H1 (cell line): ENCODE measurements around the gene KIF4A. TPM values are rescaled to one million over a fixed set of nuclear protein-coding genes. Genes with fewer than 3 reads are reported as not detected.

ENCODE experiments used
- CTCF ChIA-PET: fragments of 300-600 bp; sonication (Branson Sonifier 250); formaldehyde crosslinking; loops from one replicate; lab custom pipeline; 2021; ENCODE audit not compliant: partially characterized antibody; lab: Charles Lee
- POLR2A ChIA-PET: fragments of 300-600 bp; sonication (Branson Sonifier 250); formaldehyde crosslinking; loops from one replicate; lab custom pipeline; 2021; ENCODE audit warnings: inconsistent platforms; ENCODE audit not compliant: partially characterized antibody; lab: Charles Lee
- DNase-seq, 2 experiments: peaks; one replicate each; pipeline versions ENCODE4 v3.0.0 to v3.0.0-alpha.2; 2010 to 2022; ENCODE audit warnings: low spot score in 2 of 2, low read depth in 1 of 2, mixed read lengths in 1 of 2
- FAIRE-seq: peaks from 2 replicates; lab custom pipeline; 2011; peaks lifted over from hg19 to GRCh38; lab: Jason Lieb, UNC
- H2AFZ ChIP-seq: 2 replicates; pipeline ENCODE4 v1.8.1; 2012; ENCODE audit warnings: low read length, inconsistent platforms
- H2AK5ac ChIP-seq: 2 replicates; pipeline ENCODE4 v1.6.1; 2013; ENCODE audit warnings: low read depth, low read length
- H2BK120ac ChIP-seq: replicated peaks from 2 replicates; pipeline ENCODE3; 2013; ENCODE audit warnings: low read depth, low read length, inconsistent platforms
- H2BK12ac ChIP-seq: 2 replicates; pipeline ENCODE4 v1.6.1; 2013; ENCODE audit warnings: low read depth, low read length
- H2BK15ac ChIP-seq: 2 replicates; pipeline ENCODE4 v1.6.1; 2013; ENCODE audit warnings: low read length
- H2BK20ac ChIP-seq: 2 replicates; pipeline ENCODE4 v1.6.1; 2013; ENCODE audit warnings: low read length
- H2BK5ac ChIP-seq: 2 replicates; pipeline ENCODE4 v1.6.1; 2013; ENCODE audit warnings: low read depth, low read length
- H3K14ac ChIP-seq: 2 replicates; pipeline ENCODE4 v1.6.1; 2013; ENCODE audit warnings: inconsistent platforms; ENCODE audit not compliant: insufficient read length
- H3K18ac ChIP-seq: 2 replicates; pipeline ENCODE4 v1.6.1; 2013; ENCODE audit warnings: low read length; ENCODE audit errors: extremely low read depth
- H3K23ac ChIP-seq: 2 replicates; pipeline ENCODE4 v1.6.1; 2013; ENCODE audit warnings: inconsistent platforms; ENCODE audit not compliant: insufficient read length
- H3K23me2 ChIP-seq: 2 replicates; pipeline ENCODE4 v1.6.1; 2013; ENCODE audit warnings: low read depth, low read length
- H3K27ac ChIP-seq: 2 replicates; pipeline ENCODE4 v1.6.1; 2011; ENCODE audit warnings: low read depth, low read length, inconsistent platforms
- H3K27me3 ChIP-seq, 4 experiments: replicated peaks in 1 of 4; 1 replicate in 1 of 4; 2 replicates in 3 of 4; pipeline versions ENCODE4 v1.6.1 to v1.8.1; 2011 to 2013; ENCODE audit warnings: low read length in 3 of 4, mild to moderate bottlenecking in 3 of 4, inconsistent platforms in 2 of 4, mixed read lengths in 2 of 4, moderate library complexity in 1 of 4; ENCODE audit not compliant: control insufficient read depth in 3 of 4, insufficient read depth in 3 of 4; ENCODE audit errors: extremely low read depth in 1 of 4
- H3K36me3 ChIP-seq, 4 experiments: 2 replicates each; pipeline versions ENCODE4 v1.6.1 to v1.8.1; 2011 to 2013; ENCODE audit warnings: mild to moderate bottlenecking in 4 of 4, low read length in 3 of 4, moderate library complexity in 2 of 4, control low read depth in 1 of 4, inconsistent platforms in 1 of 4; ENCODE audit not compliant: insufficient read depth in 4 of 4, control insufficient read depth in 2 of 4
- H3K4ac ChIP-seq: replicated peaks from 2 replicates; pipeline ENCODE3; 2013; ENCODE audit warnings: low read length, low read depth, mixed read lengths, inconsistent platforms; ENCODE audit not compliant: insufficient read length
- H3K4me1 ChIP-seq, 4 experiments: replicated peaks in 1 of 4; 1 replicate in 1 of 4; 2 replicates in 3 of 4; pipeline versions ENCODE4 v1.6.1 to v1.8.1; 2011 to 2013; ENCODE audit warnings: low read length in 3 of 4, inconsistent platforms in 2 of 4, mixed read lengths in 1 of 4; ENCODE audit not compliant: insufficient read depth in 4 of 4, control insufficient read depth in 3 of 4
- H3K4me2 ChIP-seq, 2 experiments: 2 replicates each; pipeline versions ENCODE4 v1.6.1 to v1.8.1; 2011 to 2013; ENCODE audit warnings: low read depth in 2 of 2, low read length in 2 of 2, control low read depth in 1 of 2, inconsistent platforms in 1 of 2, mild to moderate bottlenecking in 1 of 2; ENCODE audit not compliant: insufficient read depth in 1 of 2
- H3K4me3 ChIP-seq, 4 experiments: fragments of 200-600, 300-600 bp in 1 of 4; sonication (generic), shearing (Covaris generic), sonication (Bioruptor Twin) in 1 of 4; 2 replicates each; pipeline versions ENCODE4 v1.5.1 to v1.8.1; 2011 to 2016; ENCODE audit warnings: low read length in 4 of 4, low read depth in 3 of 4, control low read depth in 2 of 4, inconsistent platforms in 2 of 4, mild to moderate bottlenecking in 2 of 4, mixed read lengths in 1 of 4, moderate library complexity in 1 of 4; ENCODE audit not compliant: insufficient read depth in 2 of 4; ENCODE audit errors: extremely low read depth in 1 of 4
- H3K56ac ChIP-seq: replicated peaks from 2 replicates; pipeline ENCODE3; 2013; ENCODE audit warnings: low read depth, mild to moderate bottlenecking, mixed read lengths, low read length, inconsistent platforms; ENCODE audit not compliant: insufficient read length
- H3K79me1 ChIP-seq: 2 replicates; pipeline ENCODE4 v1.6.1; 2013; ENCODE audit warnings: low read depth, low read length, control low read depth
- H3K79me2 ChIP-seq, 2 experiments: 2 replicates each; pipeline versions ENCODE4 v1.6.1 to v1.8.1; 2012 to 2013; ENCODE audit warnings: low read length in 2 of 2, mild to moderate bottlenecking in 2 of 2, inconsistent platforms in 1 of 2; ENCODE audit not compliant: insufficient read depth in 2 of 2, control insufficient read depth in 1 of 2
- H3K9ac ChIP-seq, 4 experiments: replicated peaks in 1 of 4; 1 replicate in 1 of 4; 2 replicates in 3 of 4; pipeline versions ENCODE4 v1.6.1 to v1.8.1; 2011 to 2013; ENCODE audit warnings: low read depth in 3 of 4, low read length in 3 of 4, control low read depth in 2 of 4, mild to moderate bottlenecking in 2 of 4, moderate library complexity in 2 of 4, inconsistent platforms in 1 of 4; ENCODE audit errors: extremely low read depth in 1 of 4
- H3K9me3 ChIP-seq, 2 experiments: 2 replicates each; pipeline versions ENCODE4 v1.6.1 to v1.8.1; 2012 to 2013; ENCODE audit warnings: mild to moderate bottlenecking in 2 of 2, moderate library complexity in 2 of 2, control low read depth in 1 of 2, inconsistent platforms in 1 of 2, low read depth in 1 of 2, low read length in 1 of 2, mixed read lengths in 1 of 2; ENCODE audit not compliant: insufficient read depth in 2 of 2
- H4K20me1 ChIP-seq, 2 experiments: replicated peaks in 1 of 2; 2 replicates each; pipeline versions ENCODE3 to v1.8.1; 2011 to 2013; ENCODE audit warnings: inconsistent platforms in 2 of 2, low read length in 2 of 2, mild to moderate bottlenecking in 1 of 2; ENCODE audit not compliant: insufficient read depth in 2 of 2, control insufficient read depth in 1 of 2
- H4K5ac ChIP-seq: 2 replicates; pipeline ENCODE4 v1.6.1; 2013; ENCODE audit warnings: low read length, low read depth, mixed read lengths, inconsistent platforms; ENCODE audit not compliant: insufficient read length
- H4K8ac ChIP-seq: 2 replicates; pipeline ENCODE4 v1.8.0; 2013; ENCODE audit warnings: mild to moderate bottlenecking, moderate library complexity, low read length, inconsistent platforms; ENCODE audit not compliant: insufficient read depth; ENCODE audit errors: extremely low read depth
- H4K91ac ChIP-seq: replicated peaks from 2 replicates; pipeline ENCODE3; 2013; ENCODE audit warnings: low read length, mixed read lengths, inconsistent platforms; ENCODE audit not compliant: insufficient read length
- CHD2 ChIP-seq: IDR thresholded peaks from 2 replicates; pipeline ENCODE4 v1.6.1; 2012; ENCODE audit warnings: low read length, improper control_type of control experiment
- E2F6 ChIP-seq: IDR thresholded peaks from 2 replicates; pipeline ENCODE4 v1.6.1; 2012; ENCODE audit warnings: inconsistent platforms
- GTF2F1 ChIP-seq: IDR thresholded peaks from 2 replicates; pipeline ENCODE4 v1.6.1; 2012; ENCODE audit warnings: low read depth, low read length, improper control_type of control experiment, borderline replicate concordance
- HDAC6 ChIP-seq: IDR thresholded peaks from one replicate; pipeline ENCODE4 v1.7.1; 2012; ENCODE audit warnings: low read depth, mild to moderate bottlenecking, inconsistent platforms, low read length, moderate library complexity
- RAD21 ChIP-seq, 2 experiments: IDR thresholded peaks in 1 of 2; conservative IDR thresholded peaks in 1 of 2; 2 replicates each; pipeline ENCODE4 v1.6.1; 2011; ENCODE audit warnings: low read depth in 2 of 2, low read length in 2 of 2, improper control_type of control experiment in 1 of 2, inconsistent platforms in 1 of 2, mild to moderate bottlenecking in 1 of 2, moderate library complexity in 1 of 2
- SIN3A ChIP-seq, 2 experiments: IDR thresholded peaks in 1 of 2; conservative IDR thresholded peaks in 1 of 2; 2 replicates each; pipeline ENCODE4 v1.6.1; 2011 to 2012; ENCODE audit warnings: low read length in 2 of 2, improper control_type of control experiment in 1 of 2, low read depth in 1 of 2, mild to moderate bottlenecking in 1 of 2
- TAF1 ChIP-seq: IDR thresholded peaks from 2 replicates; pipeline ENCODE4 v1.6.1; 2011; ENCODE audit warnings: mild to moderate bottlenecking, low read depth, low read length
- WGBS, 2 experiments: shearing (Covaris generic) in 1 of 2; methylation state at CpG; one replicate each; pipeline versions ENCODE4 v1.1.6 to v1.1.7; 2013 to 2015; ENCODE audit warnings: low lambda C conversion rate in 2 of 2, mixed read lengths in 2 of 2, inconsistent platforms in 1 of 2, low coverage in 1 of 2, missing lambda C conversion rate in 1 of 2; ENCODE audit not compliant: insufficient replicate concordance in 2 of 2, insufficient coverage in 1 of 2, insufficient read length in 1 of 2; ENCODE audit errors: extremely low coverage in 1 of 2, missing lambda C conversion rate in 1 of 2; 5-methylcytosine and 5-hydroxymethylcytosine counted together
- polyA plus RNA-seq, 7 experiments: library from polyadenylated mRNA; depleted of rRNA in 3 of 7; stranded (reverse) in 5 of 7; unstranded in 2 of 7; fragments of >200 nt in 5 of 7; fragments of 200-250 nt in 2 of 7; gene quantifications; 1 replicate in 5 of 7; 2 replicates in 1 of 7; 4 replicates in 1 of 7; pipeline versions ENCODE4 v1.2.1 to v1.2.3, GENCODE V29; 2011 to 2013; ENCODE audit warnings: missing spikeins in 2 of 7, mixed read lengths in 2 of 7
- total RNA-seq: library from RNA; stranded (reverse); fragmentation: NEBNext Ultra II Directional; extraction: Animal tissue kit (Norgen Biotek cat#: 25700); gene quantifications from 2 replicates; pipeline ENCODE4 v1.2.1, GENCODE V29; 2021
- TF ChIP-seq, protein P1 (sequence below), 3 experiments: IDR thresholded peaks; 1 replicate in 2 of 3; 2 replicates in 1 of 3; pipeline versions ENCODE4 v1.5.1 to v1.6.1; 2011; ENCODE audit warnings: low read length in 3 of 3, mild to moderate bottlenecking in 3 of 3, inconsistent platforms in 2 of 3, low read depth in 1 of 3, moderate library complexity in 1 of 3; ENCODE audit not compliant: insufficient read depth in 1 of 3; ENCODE audit errors: control extremely low read depth in 1 of 3

KIF4A gene
- total and polyA plus RNA-seq, 2 of the 8 experiments (the other 6 are each of a cell fraction or from before 2014, with no cell fraction given) = 10.9 to 35.7 TPM

GRCh38 chrX:70433848-70434351 lies 144.0 kb downstream of the KIF4A start:
- DNase-seq (peak; percentile 36 to 76), FAIRE-seq (peak; percentile 84)
- H3K4me3 ChIP-seq = peak overlapping the region; percentile 44 to 88 (median 76)
- H2BK12ac ChIP-seq = no peak overlapping the region
- no peaks in the 10 kb centered on the region for H3K27me3 ChIP-seq
- no peak overlapping the region for H3K56ac ChIP-seq
- H3K27ac ChIP-seq = peak overlapping the region; percentile 84
- H2BK120ac ChIP-seq = no peak overlapping the region
- no peaks in the 10 kb centered on the region for H3K9me3 ChIP-seq
- POLR2A ChIA-PET = interaction anchor here (0.6 to 5.3 kb wide), 5 partner anchors 9 to 212 kb away, joined by 3 to 52 read pairs (median 9); partner anchors contain the start of genes DLG3 and GDPD2
- peak overlapping the region; percentile 15 to 78 for H3K4me2 ChIP-seq
- H4K5ac ChIP-seq = peak overlapping the region; percentile 40
- no peaks in the 10 kb centered on the region for H4K20me1 ChIP-seq
- H3K14ac ChIP-seq = no peak overlapping the region
- peak overlapping the region; percentile 97; the same call in 1 of the 2 replicates for H2AFZ ChIP-seq
- H2BK20ac ChIP-seq = no peak overlapping the region
- H3K9ac ChIP-seq = peak overlapping the region in 3 of 4 experiments; percentile 42 to 74 (median 51); a peak in 5 of 7 replicates
- no peak overlapping the region for H3K4ac ChIP-seq
- H3K79me1 ChIP-seq = no peaks in the 10 kb centered on the region
- H2BK15ac ChIP-seq = no peak overlapping the region
- no peaks in the 10 kb centered on the region for H3K79me2 ChIP-seq
- H3K18ac ChIP-seq = no peak overlapping the region
- CTCF ChIA-PET = interaction anchor here (0.6 to 4.2 kb wide), 9 partner anchors 10 to 470 kb away, joined by 3 to 43 read pairs (median 4); partner anchors contain the start of genes DLG3 and GDPD2
- H4K8ac ChIP-seq = no peak overlapping the region
- H3K4me1 ChIP-seq = peaks cover 0 to 6% (median 1%) of the 10 kb centered on the region in 4 experiments; a peak in 4 of 7 replicates
- WGBS, 2 experiments = 5% methylated on average over 16 of the region's 37 CpGs; no CpG with 5 or more reads in 1 of the 2 experiments
- peaks cover 4 to 22% (median 13%) of the 10 kb centered on the region in 4 experiments for H3K36me3 ChIP-seq
- no peaks in the 10 kb centered on the region; the same call in 1 of the 2 replicates for H3K23me2 ChIP-seq
- no peak overlapping the region for H2AK5ac ChIP-seq
- H4K91ac ChIP-seq = no peak overlapping the region
- no peak overlapping the region for H3K23ac ChIP-seq
- H2BK5ac ChIP-seq = peak overlapping the region; percentile 52; the same call in 1 of the 2 replicates
- TF ChIP-seq TAF1 (peak; percentile 9; the same call in 1 of the 2 replicates), RAD21 (IDR thresholded peaks at IDR 0.05 in 1 of 2, conservative IDR thresholded peaks at IDR 0.05 in 1 of 2; ENCODE audit: low read depth in 2 of 2, low read length in 2 of 2) (peak; percentile 53 to 68; a peak in 3 of 4 replicates), E2F6 (peak; percentile 34), CHD2 (0 out of 2 replicates have a peak, but pooled peaks have one; percentile 32), HDAC6 (no peak), SIN3A (conservative IDR thresholded peaks at IDR 0.05 in 1 of 2, IDR thresholded peaks at IDR 0.05 in 1 of 2; ENCODE audit: low read depth in 1 of 2, low read length in 2 of 2) (0 out of 4 replicates have a peak, but pooled peaks of 1 of the 2 experiments have one; percentile 34), GTF2F1 (no peak)
- TF ChIP-seq, protein P1, sequence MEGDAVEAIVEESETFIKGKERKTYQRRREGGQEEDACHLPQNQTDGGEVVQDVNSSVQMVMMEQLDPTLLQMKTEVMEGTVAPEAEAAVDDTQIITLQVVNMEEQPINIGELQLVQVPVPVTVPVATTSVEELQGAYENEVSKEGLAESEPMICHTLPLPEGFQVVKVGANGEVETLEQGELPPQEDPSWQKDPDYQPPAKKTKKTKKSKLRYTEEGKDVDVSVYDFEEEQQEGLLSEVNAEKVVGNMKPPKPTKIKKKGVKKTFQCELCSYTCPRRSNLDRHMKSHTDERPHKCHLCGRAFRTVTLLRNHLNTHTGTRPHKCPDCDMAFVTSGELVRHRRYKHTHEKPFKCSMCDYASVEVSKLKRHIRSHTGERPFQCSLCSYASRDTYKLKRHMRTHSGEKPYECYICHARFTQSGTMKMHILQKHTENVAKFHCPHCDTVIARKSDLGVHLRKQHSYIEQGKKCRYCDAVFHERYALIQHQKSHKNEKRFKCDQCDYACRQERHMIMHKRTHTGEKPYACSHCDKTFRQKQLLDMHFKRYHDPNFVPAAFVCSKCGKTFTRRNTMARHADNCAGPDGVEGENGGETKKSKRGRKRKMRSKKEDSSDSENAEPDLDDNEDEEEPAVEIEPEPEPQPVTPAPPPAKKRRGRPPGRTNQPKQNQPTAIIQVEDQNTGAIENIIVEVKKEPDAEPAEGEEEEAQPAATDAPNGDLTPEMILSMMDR (IDR thresholded peaks at IDR 0.05; ENCODE audit: control extremely low read depth in 1 of 3, insufficient read depth in 1 of 3, low read depth in 1 of 3, low read length in 3 of 3) = peak in 2 of 3 experiments; percentile 56 to 80; a peak in 3 of 4 replicates
